HCT116 (cell line): ENCODE data around the gene USF2. TPM values are rescaled to one million over a fixed set of nuclear protein-coding genes. Genes with fewer than 3 reads are reported as not detected.

Experiments
- ATAC-seq: fragments of 200-7000 bp; cut with Tn5 transposase; 2 replicates; pipeline ENCODE4 v1.9.1; 2020; ENCODE audit warnings: mild to moderate bottlenecking, moderate library complexity
- BruUV-seq: library from RNA; stranded (reverse); fragments of 400-500 nt; replicated peaks from 2 replicates; lab custom pipeline; 2021; lab: Mats Ljungman, UMichigan
- CTCF ChIA-PET: fragments of 300-600 bp; sonication (Branson Sonifier 250); formaldehyde crosslinking; loops from one replicate; lab custom pipeline; 2021; ENCODE audit warnings: antibody characterized with exemption; lab: Charles Lee
- POLR2A ChIA-PET: fragments of 300-600, 350-600 bp; sonication (Branson Sonifier 250); formaldehyde crosslinking; loops from one replicate; lab custom pipeline; 2021; ENCODE audit warnings: antibody characterized with exemption; lab: Charles Lee
- RAD21 ChIA-PET, 2 experiments: fragments of 300-600 bp; sonication (Branson Sonifier 250); formaldehyde crosslinking; loops; one replicate each; lab custom pipeline; 2023; ENCODE audit warnings: low total read pairs in 2 of 2; ENCODE audit not compliant: uncharacterized antibody in 2 of 2, unreplicated experiment in 2 of 2, low non-redundant PET in 1 of 2; lab: Charles Lee
- DNase-seq: peaks from one replicate; pipeline ENCODE4 v3.0.0-alpha.2; 2010; ENCODE audit warnings: low read depth, low spot score
- H2AFZ ChIP-seq: fragments of 200-600 bp; shearing (Covaris generic), sonication (generic); 2 replicates; pipeline ENCODE4 v1.6.1; 2017; ENCODE audit warnings: low read depth, mixed run types, mixed read lengths, antibody characterized with exemption, low read length; ENCODE audit not compliant: poor library complexity, severe bottlenecking
- H3K27ac ChIP-seq: 2 replicates; pipeline ENCODE4 v1.5.1; 2012; ENCODE audit warnings: low read depth, low read length
- H3K27me3 ChIP-seq: fragments of 200-600 bp; sonication (generic); 2 replicates; pipeline ENCODE4 v1.6.1; 2016; ENCODE audit warnings: mixed run types, low read length, mixed read lengths; ENCODE audit not compliant: insufficient read depth
- H3K36me3 ChIP-seq, 2 experiments: fragments of 200-500 bp in 1 of 2; fragments of 200-600 bp in 1 of 2; sonication (Bioruptor generic) in 1 of 2; sonication (generic) in 1 of 2; 2 replicates each; pipeline versions ENCODE4 v1.5.1 to v1.6.1; 2014 to 2016; ENCODE audit warnings: low read length in 2 of 2, inconsistent platforms in 1 of 2, mixed read lengths in 1 of 2, mixed run types in 1 of 2; ENCODE audit not compliant: insufficient read depth in 2 of 2, control insufficient read depth in 1 of 2
- H3K4me1 ChIP-seq, 2 experiments: fragments of 200-600 bp in 1 of 2; sonication (generic) in 1 of 2; 2 replicates each; pipeline versions ENCODE4 v1.5.1 to v1.6.1; 2012 to 2017; ENCODE audit warnings: low read length in 2 of 2, inconsistent platforms in 1 of 2, mild to moderate bottlenecking in 1 of 2, mixed read lengths in 1 of 2, mixed run types in 1 of 2, moderate library complexity in 1 of 2; ENCODE audit not compliant: insufficient read depth in 2 of 2, control insufficient read depth in 1 of 2
- H3K4me2 ChIP-seq: fragments of 200-600 bp; sonication (generic); 2 replicates; pipeline ENCODE4 v1.6.1; 2017; ENCODE audit warnings: mixed run types, low read length, mixed read lengths
- H3K4me3 ChIP-seq, 2 experiments: fragments of 200-600 bp in 1 of 2; sonication (generic) in 1 of 2; replicated peaks in 1 of 2; 2 replicates each; pipeline ENCODE4 v1.5.1; 2011 to 2016; ENCODE audit warnings: low read length in 2 of 2, control low read depth in 1 of 2, low read depth in 1 of 2, mild to moderate bottlenecking in 1 of 2, mixed read lengths in 1 of 2, mixed run types in 1 of 2
- H3K79me2 ChIP-seq: fragments of 200-600 bp; sonication (generic); 2 replicates; pipeline ENCODE4 v1.6.1; 2017; ENCODE audit warnings: mild to moderate bottlenecking, mixed run types, low read length, moderate library complexity, mixed read lengths; ENCODE audit not compliant: insufficient read depth
- H3K9ac ChIP-seq: fragments of 200-600 bp; sonication (generic); 2 replicates; pipeline ENCODE4 v1.6.1; 2016; ENCODE audit warnings: low read length, mixed read lengths
- H3K9me2 ChIP-seq: fragments of 200-600 bp; sonication (generic), shearing (Covaris generic); 2 replicates; pipeline ENCODE4 v1.6.1; 2017; ENCODE audit warnings: mixed run types, mild to moderate bottlenecking, moderate library complexity; ENCODE audit not compliant: insufficient read depth
- H3K9me3 ChIP-seq, 2 experiments: fragments of 200-500 bp in 1 of 2; fragments of 200-600 bp in 1 of 2; sonication (Bioruptor generic) in 1 of 2; sonication (generic) in 1 of 2; 2 replicates each; pipeline ENCODE4 v1.6.1; 2014 to 2017; ENCODE audit warnings: low read length in 2 of 2, mixed read lengths in 2 of 2, inconsistent platforms in 1 of 2, low read depth in 1 of 2, mild to moderate bottlenecking in 1 of 2, mixed run types in 1 of 2, moderate library complexity in 1 of 2; ENCODE audit not compliant: control insufficient read depth in 1 of 2, insufficient read depth in 1 of 2
- H4K20me1 ChIP-seq: fragments of 200-600 bp; sonication (generic), shearing (Covaris generic); 2 replicates; pipeline ENCODE4 v1.6.1; 2017; ENCODE audit warnings: mixed run types, mild to moderate bottlenecking, moderate library complexity; ENCODE audit not compliant: insufficient read depth
- EZH2 ChIP-seq: fragments of 200-600 bp; sonication (generic); IDR thresholded peaks from 2 replicates; pipeline ENCODE4 v1.6.1; 2017; ENCODE audit warnings: antibody characterized with exemption, mixed run types
- EZH2phosphoT487 ChIP-seq: fragments of 200-600 bp; IDR thresholded peaks from 2 replicates; pipeline ENCODE4 v1.6.1; 2018; ENCODE audit warnings: antibody characterized with exemption, borderline replicate concordance
- POLR2A ChIP-seq: IDR thresholded peaks from 2 replicates; pipeline ENCODE4 v1.7.0; 2011; ENCODE audit warnings: borderline replicate concordance; ENCODE audit not compliant: insufficient read depth, insufficient read length; ENCODE audit errors: extremely low read depth
- SIN3A ChIP-seq: IDR thresholded peaks from 2 replicates; pipeline ENCODE4 v1.6.1; 2012; ENCODE audit warnings: low read depth
- SRF ChIP-seq: IDR thresholded peaks from 2 replicates; pipeline ENCODE4 v1.6.1; 2012; ENCODE audit warnings: low read depth
- TCF7L2 ChIP-seq: IDR thresholded peaks from 2 replicates; pipeline ENCODE4 v1.7.0; 2011; ENCODE audit warnings: borderline replicate concordance, inconsistent platforms; ENCODE audit not compliant: insufficient read depth, insufficient read length; ENCODE audit errors: extremely low read depth
- ZFX ChIP-seq: fragments of 450-650 bp; IDR thresholded peaks from 2 replicates; pipeline ENCODE4 v1.6.1; 2017
- ZNF274 ChIP-seq: fragments of 200-500 bp; sonication (Bioruptor generic); IDR thresholded peaks from 2 replicates; pipeline ENCODE4 v1.6.1; 2014; ENCODE audit warnings: mild to moderate bottlenecking, low read depth, low read length, inconsistent platforms
- intact Hi-C: fragments of 100-400 bp; cut with micrococcal nuclease; formaldehyde crosslinking; loops from 2 replicates; pipeline ENCODE4 v1.10.0; 2022
- total RNA-seq: library from RNA; stranded (reverse); gene quantifications from one replicate; pipeline ENCODE4 v1.2.1, GENCODE V29; 2021; ENCODE audit not compliant: unreplicated experiment
- TF ChIP-seq, protein P1 (sequence below): IDR thresholded peaks from 2 replicates; pipeline ENCODE4 v1.6.1; 2012; ENCODE audit warnings: low read depth
- TF ChIP-seq, protein P2 (sequence below): IDR thresholded peaks from 2 replicates; pipeline ENCODE4 v1.6.1; 2012

USF2 gene
- total RNA-seq, 1 experiment from 2014 or later = 98.4 TPM

DNA sequence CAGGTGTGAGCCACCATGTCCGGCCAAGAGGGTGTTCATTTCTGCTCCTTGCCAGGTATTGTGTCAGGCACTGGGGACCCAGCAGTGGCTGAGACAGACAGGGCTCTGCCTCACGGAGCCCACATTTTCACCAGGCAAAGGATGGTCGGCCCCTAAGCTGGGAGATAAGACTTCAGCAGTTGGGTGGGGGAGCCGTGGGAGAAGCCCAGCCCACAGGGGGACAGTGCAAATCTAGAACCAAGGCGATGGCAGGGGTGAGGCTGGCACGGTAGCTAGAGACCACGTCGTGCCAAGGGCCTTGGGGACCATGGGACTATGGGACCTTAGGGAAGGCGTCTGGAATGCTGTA lies 11.7 kb upstream of the USF2 start:
- no peak for ATAC-seq
- Histone ChIP-seq H2AFZ (no peak overlapping the region), H3K4me1 (no peaks in the 10 kb centered on the region), H3K9ac (no peak overlapping the region), H4K20me1 (peaks cover 3% of the 10 kb centered on the region; the same call in 1 of the 2 replicates), H3K79me2 (peaks cover 66% of the 10 kb centered on the region), H3K27ac (no peak overlapping the region), H3K9me2 (no peaks in the 10 kb centered on the region), H3K4me2 (no peak overlapping the region), H3K27me3 (no peaks in the 10 kb centered on the region), H3K4me3 (no peak overlapping the region), H3K9me3 (no peaks in the 10 kb centered on the region), H3K36me3 (peaks cover 34 to 36% of the 10 kb centered on the region in 2 experiments; a peak in 3 of 4 replicates)
- ChIA-PET RAD21 (no interaction called here), CTCF (no interaction called here), POLR2A (interaction anchor here (0.6 kb wide), 1 partner anchor 304 kb away, joined by 3 read pairs; no protein-coding TSS in a partner anchor)
- intact Hi-C loops = no loop called here
- no TSS peak for BruUV-seq
- TF ChIP-seq ZNF274 = no peak
- TF ChIP-seq EZH2 = no peak
- TF ChIP-seq ZFX = no peak
- no peak for TF ChIP-seq SIN3A
- TF ChIP-seq, protein P1, sequence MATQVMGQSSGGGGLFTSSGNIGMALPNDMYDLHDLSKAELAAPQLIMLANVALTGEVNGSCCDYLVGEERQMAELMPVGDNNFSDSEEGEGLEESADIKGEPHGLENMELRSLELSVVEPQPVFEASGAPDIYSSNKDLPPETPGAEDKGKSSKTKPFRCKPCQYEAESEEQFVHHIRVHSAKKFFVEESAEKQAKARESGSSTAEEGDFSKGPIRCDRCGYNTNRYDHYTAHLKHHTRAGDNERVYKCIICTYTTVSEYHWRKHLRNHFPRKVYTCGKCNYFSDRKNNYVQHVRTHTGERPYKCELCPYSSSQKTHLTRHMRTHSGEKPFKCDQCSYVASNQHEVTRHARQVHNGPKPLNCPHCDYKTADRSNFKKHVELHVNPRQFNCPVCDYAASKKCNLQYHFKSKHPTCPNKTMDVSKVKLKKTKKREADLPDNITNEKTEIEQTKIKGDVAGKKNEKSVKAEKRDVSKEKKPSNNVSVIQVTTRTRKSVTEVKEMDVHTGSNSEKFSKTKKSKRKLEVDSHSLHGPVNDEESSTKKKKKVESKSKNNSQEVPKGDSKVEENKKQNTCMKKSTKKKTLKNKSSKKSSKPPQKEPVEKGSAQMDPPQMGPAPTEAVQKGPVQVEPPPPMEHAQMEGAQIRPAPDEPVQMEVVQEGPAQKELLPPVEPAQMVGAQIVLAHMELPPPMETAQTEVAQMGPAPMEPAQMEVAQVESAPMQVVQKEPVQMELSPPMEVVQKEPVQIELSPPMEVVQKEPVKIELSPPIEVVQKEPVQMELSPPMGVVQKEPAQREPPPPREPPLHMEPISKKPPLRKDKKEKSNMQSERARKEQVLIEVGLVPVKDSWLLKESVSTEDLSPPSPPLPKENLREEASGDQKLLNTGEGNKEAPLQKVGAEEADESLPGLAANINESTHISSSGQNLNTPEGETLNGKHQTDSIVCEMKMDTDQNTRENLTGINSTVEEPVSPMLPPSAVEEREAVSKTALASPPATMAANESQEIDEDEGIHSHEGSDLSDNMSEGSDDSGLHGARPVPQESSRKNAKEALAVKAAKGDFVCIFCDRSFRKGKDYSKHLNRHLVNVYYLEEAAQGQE = no peak
- no peak for TF ChIP-seq EZH2phosphoT487
- no peak for TF ChIP-seq POLR2A
- no peak for TF ChIP-seq SRF
- TF ChIP-seq, protein P2, sequence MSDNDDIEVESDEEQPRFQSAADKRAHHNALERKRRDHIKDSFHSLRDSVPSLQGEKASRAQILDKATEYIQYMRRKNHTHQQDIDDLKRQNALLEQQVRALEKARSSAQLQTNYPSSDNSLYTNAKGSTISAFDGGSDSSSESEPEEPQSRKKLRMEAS = no peak
- TF ChIP-seq TCF7L2 = no peak
- no peak for DNase-seq
